SK-N-SH (cell line): Measurements from ENCODE around the gene MAPK11. TPM values are rescaled to one million over a fixed set of nuclear protein-coding genes. Genes with fewer than 3 reads are reported as not detected.

Experiments used
- CTCF ChIA-PET: fragments of 300-600, 350-600 bp; formaldehyde crosslinking; extraction: SDS; loops from one replicate; lab custom pipeline; 2021; lab: Yijun Ruan, JAX
- POLR2A ChIA-PET: fragments of 350-600 bp; sonication (Branson Sonifier 250); formaldehyde crosslinking; extraction: SDS; loops from one replicate; lab custom pipeline; 2020; ENCODE audit warnings: antibody characterized with exemption, inconsistent platforms; lab: Yijun Ruan, JAX
- DNase-seq: peaks from one replicate; pipeline ENCODE4 v3.0.0; 2012
- H2AFZ ChIP-seq: fragments of 200-600 bp; sonication (generic); 2 replicates; pipeline ENCODE4 v1.8.1; 2016; ENCODE audit warnings: antibody characterized with exemption, mild to moderate bottlenecking, low read depth
- H3F3A ChIP-seq: fragments of 200-600 bp; sonication (generic); replicated peaks from 2 replicates; pipeline ENCODE3; 2016; ENCODE audit warnings: antibody characterized with exemption, mild to moderate bottlenecking; ENCODE audit not compliant: insufficient read depth
- H3K27ac ChIP-seq, 2 experiments: fragments of 200-500 bp in 1 of 2; fragments of 200-600 bp in 1 of 2; sonication (Bioruptor generic) in 1 of 2; sonication (generic), shearing (Covaris generic) in 1 of 2; 2 replicates each; pipeline versions ENCODE4 v1.5.1 to v1.6.1; 2014 to 2016; ENCODE audit warnings: low read depth in 2 of 2, inconsistent platforms in 1 of 2, low read length in 1 of 2, mild to moderate bottlenecking in 1 of 2, mixed read lengths in 1 of 2
- H3K27me3 ChIP-seq: fragments of 200-600 bp; sonication (generic), shearing (Covaris generic); 2 replicates; pipeline ENCODE4 v1.6.1; 2016; ENCODE audit warnings: mixed run types; ENCODE audit not compliant: insufficient read depth
- H3K36me3 ChIP-seq, 2 experiments: fragments of 200-500 bp in 1 of 2; fragments of 200-600 bp in 1 of 2; sonication (Bioruptor generic) in 1 of 2; sonication (generic) in 1 of 2; replicated peaks in 1 of 2; 2 replicates each; pipeline versions ENCODE3 to v1.5.1; 2014 to 2016; ENCODE audit warnings: low read length in 1 of 2, mild to moderate bottlenecking in 1 of 2; ENCODE audit not compliant: insufficient read depth in 2 of 2, control insufficient read depth in 1 of 2
- H3K4me1 ChIP-seq, 2 experiments: fragments of 200-500 bp in 1 of 2; fragments of 200-600 bp in 1 of 2; sonication (Bioruptor generic) in 1 of 2; sonication (generic), shearing (Covaris generic) in 1 of 2; 2 replicates each; pipeline versions ENCODE4 v1.5.1 to v1.6.1; 2014 to 2016; ENCODE audit warnings: low read depth in 1 of 2, low read length in 1 of 2, mixed run types in 1 of 2; ENCODE audit not compliant: insufficient read depth in 2 of 2, control insufficient read depth in 1 of 2
- H3K4me2 ChIP-seq: fragments of 200-600 bp; sonication (generic), shearing (Covaris generic); 2 replicates; pipeline ENCODE4 v1.6.1; 2017; ENCODE audit warnings: mixed run types
- H3K4me3 ChIP-seq, 2 experiments: fragments of 200-500 bp in 1 of 2; fragments of 200-600 bp in 1 of 2; sonication (Bioruptor generic) in 1 of 2; sonication (generic), shearing (Covaris generic) in 1 of 2; 2 replicates each; pipeline versions ENCODE4 v1.5.1 to v1.8.1; 2014 to 2016; ENCODE audit warnings: low read depth in 2 of 2, inconsistent platforms in 1 of 2, low read length in 1 of 2, mild to moderate bottlenecking in 1 of 2, mixed read lengths in 1 of 2, moderate library complexity in 1 of 2
- H3K79me2 ChIP-seq: fragments of 200-600 bp; sonication (generic); 2 replicates; pipeline ENCODE4 v1.8.1; 2017; ENCODE audit warnings: mild to moderate bottlenecking; ENCODE audit not compliant: insufficient read depth
- H3K9ac ChIP-seq: fragments of 200-600 bp; sonication (generic); 2 replicates; pipeline ENCODE4 v1.6.1; 2017; ENCODE audit warnings: mixed run types
- H3K9me2 ChIP-seq: fragments of 200-600 bp; sonication (generic); 2 replicates; pipeline ENCODE4 v1.6.1; 2017; ENCODE audit warnings: mixed run types
- H3K9me3 ChIP-seq: fragments of 200-600 bp; sonication (generic); 2 replicates; pipeline ENCODE4 v1.6.1; 2017; ENCODE audit warnings: mixed run types, mild to moderate bottlenecking, moderate library complexity
- H4K20me1 ChIP-seq: fragments of 200-600 bp; sonication (generic); 2 replicates; pipeline ENCODE4 v1.6.1; 2017; ENCODE audit warnings: mild to moderate bottlenecking, mixed run types; ENCODE audit not compliant: insufficient read depth
- CHD2 ChIP-seq: fragments of 150-350 bp; IDR thresholded peaks from 2 replicates; pipeline ENCODE4 v1.6.1; 2018; ENCODE audit warnings: low read length; ENCODE audit not compliant: partially characterized antibody
- CTCF ChIP-seq: fragments of 200-600 bp; sonication (generic); IDR thresholded peaks from 2 replicates; pipeline ENCODE4 v1.6.1; 2017; ENCODE audit warnings: antibody characterized with exemption, mild to moderate bottlenecking, moderate library complexity
- ELF1 ChIP-seq: IDR thresholded peaks from 2 replicates; pipeline ENCODE4 v1.4.0; 2012
- EP300 ChIP-seq, 2 experiments: IDR thresholded peaks; 2 replicates each; pipeline versions ENCODE4 v1.4.0 to v1.6.1; 2012; ENCODE audit warnings: borderline replicate concordance in 1 of 2, low read depth in 1 of 2, low read length in 1 of 2
- FOXJ3 ChIP-seq: sonication (generic); formaldehyde crosslinking; IDR thresholded peaks from 2 replicates; pipeline ENCODE4 v1.5.1; 2020; ENCODE audit warnings: mild to moderate bottlenecking, missing genetic modification reagents
- JUND ChIP-seq: IDR thresholded peaks from 2 replicates; pipeline ENCODE4 v1.4.0; 2012
- MAX ChIP-seq: IDR thresholded peaks from 2 replicates; pipeline ENCODE4 v1.4.0; 2012; ENCODE audit warnings: low read depth
- MEF2A ChIP-seq: IDR thresholded peaks from 2 replicates; pipeline ENCODE4 v1.4.0; 2012; ENCODE audit warnings: low read depth, borderline replicate concordance
- MXI1 ChIP-seq: IDR thresholded peaks from 2 replicates; pipeline ENCODE4 v1.6.1; 2012; ENCODE audit warnings: mild to moderate bottlenecking, low read depth, low read length, improper control_type of control experiment
- PBX3 ChIP-seq: IDR thresholded peaks from 2 replicates; pipeline ENCODE4; 2012
- POLR2AphosphoS5 ChIP-seq: IDR thresholded peaks from 2 replicates; pipeline ENCODE4 v1.6.1; 2012; ENCODE audit warnings: low read depth, low read length
- RCOR1 ChIP-seq: fragments of 150-350 bp; IDR thresholded peaks from 2 replicates; pipeline ENCODE4 v1.6.1; 2017; ENCODE audit warnings: antibody characterized with exemption, low read length
- RXRA ChIP-seq: IDR thresholded peaks from 2 replicates; pipeline ENCODE4 v1.4.0; 2012; ENCODE audit warnings: low read depth, mild to moderate bottlenecking, borderline replicate concordance
- SIN3A ChIP-seq: IDR thresholded peaks from 2 replicates; pipeline ENCODE4 v1.6.1; 2012; ENCODE audit warnings: low read depth, mild to moderate bottlenecking, low read length, moderate library complexity, borderline replicate concordance
- TAF1 ChIP-seq: IDR thresholded peaks from 2 replicates; pipeline ENCODE4 v1.6.1; 2012; ENCODE audit warnings: low read depth, mild to moderate bottlenecking, low read length, moderate library complexity, borderline replicate concordance
- TEAD4 ChIP-seq: IDR thresholded peaks from 2 replicates; pipeline ENCODE4 v1.4.0; 2012; ENCODE audit warnings: mild to moderate bottlenecking, borderline replicate concordance; ENCODE audit not compliant: insufficient read depth
- USF2 ChIP-seq: fragments of 150-350 bp; IDR thresholded peaks from 2 replicates; pipeline ENCODE4 v1.6.1; 2017; ENCODE audit warnings: antibody characterized with exemption, low read length, low read depth, borderline replicate concordance
- YY1 ChIP-seq: IDR thresholded peaks from 2 replicates; pipeline ENCODE4 v1.4.0; 2012; ENCODE audit warnings: low read depth, mild to moderate bottlenecking
- ZBTB33 ChIP-seq: IDR thresholded peaks from 2 replicates; pipeline ENCODE4 v1.4.0; 2012; ENCODE audit warnings: low read depth, borderline replicate concordance
- WGBS: methylation state at CpG from one replicate; pipeline ENCODE4 v1.1.6; 2017; ENCODE audit warnings: low lambda C conversion rate; 5-methylcytosine and 5-hydroxymethylcytosine counted together
- polyA plus RNA-seq, 3 experiments: library from polyadenylated mRNA; depleted of rRNA; stranded (reverse); fragments of >200 nt; gene quantifications; 2 replicates each; pipeline ENCODE4 v1.2.3, GENCODE V29; 2012

The MAPK11 gene
- polyA plus RNA-seq, 1 of the 3 experiments (the other 2 are of a cell fraction), result 36.0 TPM

- Histone ChIP-seq H3K4me2 (no peak overlapping the region), H3K9ac (no peak overlapping the region), H2AFZ (no peak overlapping the region), H3K79me2 (peaks cover 25% of the 10 kb centered on the region), H3K4me3 (no peak overlapping the region), H3F3A (peaks cover 13% of the 10 kb centered on the region), H3K27me3 (no peaks in the 10 kb centered on the region), H3K36me3 (peaks cover 0 to 31% of the 10 kb centered on the region in 2 experiments), H3K27ac (no peak overlapping the region), H3K9me2 (no peaks in the 10 kb centered on the region), H3K9me3 (no peaks in the 10 kb centered on the region), H4K20me1 (0 out of 2 replicates have a peak, but pooled peaks cover 7% of the 10 kb centered on the region), H3K4me1 (peaks cover 0 to 20% of the 10 kb centered on the region in 2 experiments; a peak in 1 of 4 replicates)
- 92% methylated on average over 7 of the region's 17 CpGs for WGBS
- ChIA-PET POLR2A (no interaction called here), CTCF (interaction anchor here (0.8 to 2.4 kb wide), 5 partner anchors 8 to 86 kb away, joined by 3 to 11 read pairs (median 3); no protein-coding TSS in a partner anchor)
- DNase-seq, result no peak
- no peak for TF ChIP-seq TEAD4
- TF ChIP-seq PBX3, result no peak
- no peak for TF ChIP-seq CTCF
- TF ChIP-seq USF2, result no peak
- TF ChIP-seq YY1, result no peak
- TF ChIP-seq MEF2A, result no peak
Measured at GRCh38 chr22:50255607-50256006, 14.6 kb downstream of the MAPK11 start.

GRCh38 chr22:50255099-50255498 lies 15.1 kb downstream of the MAPK11 start:
- no peak for TF ChIP-seq YY1
- TF ChIP-seq RXRA, result no peak
- TF ChIP-seq ZBTB33, result no peak
- TF ChIP-seq ELF1, result no peak
- no peak for TF ChIP-seq RCOR1
- TF ChIP-seq MXI1, result no peak
- no peak for TF ChIP-seq CHD2
- TF ChIP-seq TAF1, result no peak
- no peak for TF ChIP-seq MAX
- TF ChIP-seq EP300 (IDR thresholded peaks at IDR 0.05; ENCODE audit: borderline replicate concordance in 1 of 2, low read depth in 1 of 2, low read length in 1 of 2), result no peak
- no peak for TF ChIP-seq TEAD4
- no peak for TF ChIP-seq JUND
- no peak for TF ChIP-seq POLR2AphosphoS5
- no peak for TF ChIP-seq SIN3A
- no peak for TF ChIP-seq FOXJ3 (CRISPR knock-in tag)
- H3K27ac ChIP-seq, result no peak overlapping the region
- H3K27me3 ChIP-seq, result no peaks in the 10 kb centered on the region
- peaks cover 0 to 31% of the 10 kb centered on the region in 2 experiments for H3K36me3 ChIP-seq
- no peaks in the 10 kb centered on the region for H3K9me3 ChIP-seq
- no peak overlapping the region for H3K9ac ChIP-seq
- H3K4me3 ChIP-seq, result no peak overlapping the region
- CTCF ChIA-PET, result interaction anchor here (0.9 to 2.4 kb wide), 3 partner anchors 14 to 87 kb away, joined by 3 to 11 read pairs (median 4); no protein-coding TSS in a partner anchor
- H2AFZ ChIP-seq, result no peak overlapping the region
- 97% methylated on average over 15 of the region's 19 CpGs for WGBS
- peaks cover 2 to 20% of the 10 kb centered on the region in 2 experiments; a peak in 2 of 4 replicates for H3K4me1 ChIP-seq
- peaks cover 13% of the 10 kb centered on the region for H3F3A ChIP-seq
- no peak overlapping the region for H3K4me2 ChIP-seq
- H3K79me2 ChIP-seq, result peaks cover 23% of the 10 kb centered on the region
- H3K9me2 ChIP-seq, result no peaks in the 10 kb centered on the region
- POLR2A ChIA-PET, result no interaction called here
- H4K20me1 ChIP-seq, result 0 out of 2 replicates have a peak, but pooled peaks cover 7% of the 10 kb centered on the region
- no peak for DNase-seq
